HG02938 (cell line): ENCODE results near the gene C16orf74.
A peak's percentile ranks its signal among the peaks of the same experiment; 100 is the strongest.

ENCODE experiments used
- ATAC-seq: cut with Tn5 transposase; IDR thresholded peaks from one replicate; pipeline ENCODE4 v1.9.1; 2021; ENCODE audit warnings: mild to moderate bottlenecking, moderate library complexity; ENCODE audit not compliant: unreplicated experiment

Gene C16orf74

DNA sequence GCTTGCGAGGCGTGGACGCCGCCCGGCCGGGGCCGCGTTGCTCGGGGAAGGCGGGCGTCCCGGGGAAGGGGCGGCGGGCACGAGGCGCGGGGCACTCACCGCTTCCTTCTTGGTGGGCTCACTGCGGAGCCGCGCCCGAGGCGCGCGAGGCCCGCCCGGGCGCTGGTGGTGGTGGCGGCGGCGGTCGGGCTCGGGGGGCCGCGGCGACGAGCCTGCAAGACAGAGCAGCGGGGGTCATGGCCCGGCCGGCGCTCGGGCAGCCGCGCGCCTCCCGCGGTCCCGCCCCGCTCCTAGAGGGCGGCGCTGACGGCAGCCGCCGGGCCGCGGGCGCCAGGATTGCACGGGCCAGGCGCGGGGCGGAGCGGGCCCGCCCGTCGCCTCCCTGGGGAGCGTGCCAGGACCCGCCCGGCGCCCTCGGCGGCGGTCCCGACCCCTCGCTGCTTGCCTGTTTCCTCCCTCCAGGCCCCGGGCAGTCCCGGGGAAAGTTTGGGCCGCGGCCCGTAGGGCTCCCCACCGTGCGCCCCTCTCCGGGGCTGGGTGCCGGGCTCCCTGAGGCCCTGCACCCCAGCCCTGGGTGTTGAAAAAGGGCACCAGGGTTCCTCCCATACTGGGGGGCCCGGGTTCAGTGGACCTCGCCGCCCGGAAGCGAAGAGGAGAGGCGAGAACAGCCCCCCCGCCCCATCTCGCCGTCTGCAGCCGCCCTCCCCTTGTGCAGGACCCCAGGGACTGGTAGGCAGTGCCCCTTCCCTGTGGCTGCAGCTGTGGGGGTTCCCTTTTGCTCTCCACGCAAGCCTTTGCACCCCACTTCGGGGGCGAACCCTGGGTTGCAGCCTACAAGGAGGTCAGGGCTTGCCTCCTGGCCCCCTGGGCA, at the start of gene C16orf74:
C16orf74 (minus strand) TSS at position 270 of the 871 bp plus-strand sequence. CDS start 15,879 bp downstream, outside the sequence.
- ATAC-seq: no peak

DNA sequence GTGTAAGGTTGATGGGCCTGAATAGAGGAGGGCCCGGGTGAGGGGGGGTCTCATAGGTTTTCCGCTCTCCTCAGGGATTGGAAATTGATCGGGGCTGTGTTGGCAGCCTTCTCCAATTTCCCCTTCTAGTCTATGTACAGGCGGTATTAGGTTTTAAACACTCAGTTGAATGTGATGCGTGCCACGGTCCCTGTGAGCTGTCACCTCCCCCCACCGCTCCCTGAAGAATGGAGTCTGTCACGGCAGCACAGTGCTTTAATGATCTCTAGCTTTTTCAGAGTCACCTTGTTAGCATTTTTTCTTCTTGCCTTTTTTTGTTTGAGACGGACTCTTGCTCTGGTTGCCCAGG, 49.4 kb upstream of the C16orf74 start:
- no peak for ATAC-seq

DNA sequence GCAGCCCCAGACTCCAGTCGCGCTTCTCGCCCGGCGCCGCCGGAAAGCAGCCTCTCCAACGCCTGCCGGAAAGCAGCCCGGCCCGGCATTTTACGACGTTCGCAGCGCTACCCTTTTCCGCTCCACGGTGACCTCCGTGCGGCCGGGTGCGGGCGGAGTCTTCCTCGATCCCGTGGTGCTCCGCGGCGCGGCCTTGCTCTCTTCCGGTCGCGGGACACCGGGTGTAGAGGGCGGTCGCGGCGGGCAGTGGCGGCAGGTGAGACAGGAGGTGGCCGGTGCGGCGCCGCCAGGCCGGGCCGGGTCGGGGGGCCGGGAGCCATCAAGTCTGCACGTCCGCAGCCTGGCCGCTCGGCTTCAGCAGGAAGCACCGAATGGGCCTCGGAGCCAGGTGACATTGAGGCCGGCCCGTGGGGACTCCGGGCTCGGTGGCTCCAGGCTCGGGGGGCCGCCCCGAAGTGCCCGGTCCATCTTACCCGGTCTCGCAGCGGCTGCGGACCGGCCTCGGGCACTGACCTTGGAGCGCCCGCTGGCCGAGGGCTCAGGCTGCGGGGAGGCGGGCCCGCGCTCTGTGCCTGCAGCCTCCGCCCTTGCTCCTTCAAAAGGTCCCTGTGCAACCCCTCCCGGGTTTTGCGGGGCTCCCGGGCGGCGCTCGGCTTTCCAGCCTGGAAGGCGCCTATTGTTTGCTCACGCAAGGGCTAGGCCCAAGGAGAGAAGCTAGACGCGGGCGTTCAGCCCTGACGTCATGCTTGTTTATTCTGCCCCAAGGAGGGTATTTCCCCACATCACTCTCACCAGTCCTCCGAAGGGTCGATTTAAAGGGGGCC, 48.8 kb upstream of the C16orf74 start, which contains the start of the genes COX4I1 and EMC8:
COX4I1 (plus strand) TSS at position 199 of the 824 bp plus-strand sequence. CDS start 1,511 bp downstream, outside the sequence.
EMC8 (minus strand) TSS at position 48 of the 824 bp plus-strand sequence. CDS start 249 bp downstream, outside the sequence.
- peak; percentile 67 for ATAC-seq

DNA sequence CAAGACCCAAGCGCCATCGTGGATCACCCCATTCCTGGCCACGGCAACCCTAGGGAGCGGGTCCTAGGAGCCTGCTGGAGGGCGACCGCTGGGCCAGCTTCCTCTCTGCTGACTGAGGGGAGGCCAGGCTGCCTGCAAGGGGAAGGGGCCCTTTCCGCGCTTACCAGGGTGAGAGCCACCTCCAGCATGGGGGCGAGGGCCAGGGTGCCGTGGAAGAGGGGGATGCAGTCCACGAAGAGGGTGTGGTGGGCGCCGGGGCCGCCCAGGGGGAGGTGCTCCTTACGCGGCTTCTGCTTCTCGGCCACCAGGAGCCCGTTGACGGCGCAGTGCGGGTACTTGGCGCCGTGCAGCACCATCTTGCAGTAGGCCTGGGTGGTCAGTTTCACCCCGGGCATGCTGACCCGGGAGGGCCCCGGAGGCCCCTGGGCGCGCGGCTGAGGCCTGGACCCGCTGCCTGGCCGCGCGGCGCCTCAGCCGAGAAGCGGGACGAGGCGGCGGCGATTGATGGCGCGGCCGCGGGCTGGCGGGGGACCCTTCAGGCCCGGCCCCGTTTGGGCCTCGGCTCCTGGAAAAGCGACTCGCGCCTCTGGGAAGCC, 48.1 kb upstream of the C16orf74 start:
- ATAC-seq: peak; percentile 29

- no peak for ATAC-seq
Measured at GRCh38 chr16:85798283-85798776, 47.4 kb upstream of the C16orf74 start.

DNA sequence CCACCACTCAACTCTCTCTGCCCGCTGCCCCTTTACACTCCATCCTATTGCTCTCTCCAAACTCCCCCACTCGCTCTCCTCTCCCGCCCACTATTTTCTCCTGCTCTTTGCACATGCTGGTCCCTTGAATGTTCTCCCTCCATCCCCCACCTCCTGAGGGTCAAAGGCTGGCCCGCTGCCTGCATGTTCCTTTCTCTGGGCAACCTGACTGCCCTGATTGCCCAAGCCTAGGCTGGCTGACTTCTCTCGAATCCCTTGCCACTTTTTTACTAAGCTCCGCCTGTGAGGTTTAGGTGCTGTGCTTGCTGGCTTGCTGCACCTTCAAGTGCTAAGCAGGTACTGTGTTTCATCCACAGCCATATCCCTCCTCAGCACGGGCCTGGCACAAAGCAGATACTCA, 45.7 kb upstream of the C16orf74 start:
- no peak for ATAC-seq

GRCh38 chr16:85796152-85796551, 45.3 kb upstream of the C16orf74 start:
- no peak for ATAC-seq

GRCh38 chr16:85794696-85795095, 43.8 kb upstream of the C16orf74 start:
- ATAC-seq: no peak

DNA sequence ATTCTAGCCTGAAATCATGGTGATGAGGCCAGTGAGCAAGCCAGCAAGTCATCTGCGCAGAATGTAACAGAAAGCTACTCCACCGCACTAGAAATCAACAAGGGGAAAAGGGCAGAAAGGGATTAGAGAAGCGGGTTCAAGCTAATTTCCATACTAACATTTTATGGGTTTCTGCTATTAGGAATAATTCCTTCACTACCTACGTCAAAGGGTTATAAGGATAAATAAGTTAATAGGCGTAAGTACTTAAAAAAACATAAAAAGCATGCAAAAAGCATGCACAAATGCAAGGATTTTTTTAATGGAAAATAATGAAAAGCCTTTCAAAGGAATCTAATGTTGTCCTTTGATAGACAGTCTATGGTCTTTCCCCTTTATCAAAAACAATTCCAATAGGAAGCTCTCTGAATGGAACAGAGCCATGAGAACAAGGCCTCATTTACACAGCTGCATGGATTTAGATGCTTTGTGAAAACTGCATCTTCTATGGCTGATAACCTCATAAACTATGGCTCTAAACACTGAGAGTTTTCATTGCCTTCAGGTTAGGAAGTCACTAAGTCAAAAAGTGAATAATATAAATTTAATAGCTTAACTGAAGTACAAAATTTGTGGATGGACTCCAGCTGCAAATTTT, 42.9 kb upstream of the C16orf74 start:
- no peak for ATAC-seq

DNA sequence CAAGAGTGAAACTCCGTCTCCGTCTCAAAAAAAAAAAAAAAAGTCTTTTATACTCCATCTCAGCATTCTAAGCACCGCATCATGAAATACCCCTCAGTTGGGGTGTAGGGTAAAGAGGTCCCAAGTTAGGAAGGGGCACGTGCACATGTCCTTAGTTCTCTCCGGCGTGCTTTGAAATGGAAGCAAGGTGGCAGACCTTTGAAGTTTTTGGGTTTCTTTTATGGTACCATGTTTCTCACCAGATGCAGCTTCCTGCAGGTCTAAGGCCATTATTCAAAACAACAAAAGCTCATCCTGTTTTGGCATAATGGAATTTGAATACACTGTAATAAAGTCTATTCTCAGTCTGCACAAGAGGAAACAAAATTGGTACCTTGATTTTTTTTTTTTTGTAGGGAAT, 38.9 kb upstream of the C16orf74 start:
- ATAC-seq: no peak

GRCh38 chr16:85788819-85789218, 37.9 kb upstream of the C16orf74 start:
- no peak for ATAC-seq

DNA sequence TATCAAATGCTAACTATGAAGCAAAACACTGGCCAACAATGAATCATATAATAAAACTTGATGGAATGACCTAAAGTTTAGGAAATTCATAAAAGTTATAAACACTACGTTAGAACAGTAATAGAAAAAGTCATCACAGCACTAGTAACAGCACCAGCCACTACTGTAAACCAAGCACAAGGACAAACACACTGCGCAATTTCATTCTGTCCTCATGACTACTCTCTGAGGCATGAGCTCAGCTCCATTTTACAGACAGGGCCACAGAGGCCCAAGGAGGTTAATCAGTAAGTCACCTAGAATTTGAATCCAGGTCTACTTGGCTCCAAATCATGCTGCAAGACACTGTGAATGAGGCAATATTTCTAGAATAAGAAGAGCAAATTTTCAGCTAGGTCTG, 35.0 kb upstream of the C16orf74 start:
- no peak for ATAC-seq

GRCh38 chr16:85784813-85785212, 33.9 kb upstream of the C16orf74 start:
- no peak for ATAC-seq

GRCh38 chr16:85783441-85783840, 32.5 kb upstream of the C16orf74 start:
- no peak for ATAC-seq

- ATAC-seq: no peak
Measured at GRCh38 chr16:85782451-85782850, 31.6 kb upstream of the C16orf74 start.

DNA sequence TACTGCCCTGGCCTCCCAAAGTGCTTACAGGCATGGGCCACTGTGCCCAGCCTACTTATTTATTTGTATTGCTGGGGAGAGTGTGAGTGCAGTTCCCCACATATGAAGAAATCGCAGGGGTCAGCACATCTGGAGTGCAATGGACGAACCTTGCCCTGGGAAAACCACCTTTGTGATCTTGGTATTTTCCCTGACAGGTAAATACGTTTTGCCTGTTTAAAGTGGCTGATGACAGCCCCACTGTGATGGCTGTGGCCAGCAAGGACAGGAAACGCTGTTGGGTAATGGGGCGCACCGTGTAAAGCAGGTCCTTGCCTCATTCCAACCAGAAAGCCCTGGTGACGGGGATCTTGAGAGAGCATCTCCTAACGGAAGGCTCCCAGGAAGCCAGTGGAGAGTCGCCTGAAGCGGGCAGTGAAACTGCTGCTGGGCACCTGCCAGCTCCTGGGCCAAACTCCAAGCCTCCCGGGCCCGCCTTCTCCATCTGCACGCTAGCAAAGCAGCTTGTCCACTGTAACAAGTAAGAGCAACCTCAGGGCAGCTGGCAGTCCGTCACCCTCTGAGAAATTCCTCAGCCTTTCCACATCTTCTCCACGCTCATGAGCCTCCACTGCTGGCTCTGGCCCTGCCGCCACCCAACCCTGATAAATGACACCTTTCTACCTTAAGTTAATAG, 30.9 kb upstream of the C16orf74 start:
- no peak for ATAC-seq

- ATAC-seq: no peak
Measured at GRCh38 chr16:85781156-85781555, 30.3 kb upstream of the C16orf74 start.

GRCh38 chr16:85780281-85780680, 29.4 kb upstream of the C16orf74 start:
- ATAC-seq: no peak

DNA sequence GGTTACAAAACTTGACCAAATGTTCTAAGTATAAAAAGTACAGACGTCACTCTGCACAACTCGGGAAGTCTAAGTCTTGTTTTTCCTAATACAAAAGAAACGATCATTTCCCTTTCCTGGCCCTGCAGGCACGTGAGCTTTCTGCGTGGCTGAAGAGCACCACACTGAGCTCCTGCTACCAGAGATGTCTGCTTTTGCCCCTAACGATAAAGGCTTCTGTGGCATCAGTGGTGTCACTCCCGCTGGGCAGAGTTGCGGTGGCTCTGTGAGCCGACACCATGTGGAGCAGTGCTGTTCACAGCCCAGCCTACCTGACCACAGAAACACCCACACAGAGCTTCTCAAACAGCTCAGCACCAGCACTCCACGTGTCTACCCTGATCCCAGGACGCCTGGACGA, 28.0 kb upstream of the C16orf74 start:
- no peak for ATAC-seq
